HepG2 (cell line): ENCODE results near the gene ZMYM3. TPM values are rescaled to one million over a fixed set of nuclear protein-coding genes. Genes with fewer than 3 reads are reported as not detected.

Experiments
- ATAC-seq: fragments of 200-7000 bp; cut with Tn5 transposase; 3 replicates; pipeline ENCODE4 v1.9.1; 2020; ENCODE audit warnings: mild to moderate bottlenecking, moderate library complexity
- BruUV-seq: library from RNA; stranded (reverse); fragments of 400-500 nt; replicated peaks from 2 replicates; lab custom pipeline; 2021; lab: Mats Ljungman, UMichigan
- CTCF ChIA-PET: fragments of 300-600 bp; formaldehyde crosslinking; extraction: SDS; loops from one replicate; lab custom pipeline; 2021; ENCODE audit warnings: low total read pairs, inconsistent platforms, low intra/inter-chr PET ratio; lab: Yijun Ruan, JAX
- POLR2A ChIA-PET: fragments of 350-600 bp; sonication (Branson Sonifier 250); formaldehyde crosslinking; loops from one replicate; lab custom pipeline; 2020; ENCODE audit warnings: antibody characterized with exemption, inconsistent platforms; lab: Yijun Ruan, JAX
- DNase-seq: peaks from one replicate; pipeline ENCODE4 v3.0.0-alpha.2; 2015; ENCODE audit warnings: low spot score
- FAIRE-seq: peaks from 3 replicates; lab custom pipeline; 2011; peaks lifted over from hg19 to GRCh38; lab: Jason Lieb, UNC
- H2AFZ ChIP-seq: one replicate; pipeline ENCODE4 v1.6.1; 2011; ENCODE audit warnings: low read length, inconsistent platforms
- H3K27ac ChIP-seq: fragments of 300-600 bp; 3 replicates; pipeline ENCODE4 v1.8.0; 2011; ENCODE audit warnings: mixed run types, mild to moderate bottlenecking, mixed read lengths, low read length, inconsistent platforms; ENCODE audit not compliant: insufficient read depth; ENCODE audit errors: extremely low read length
- H3K27me3 ChIP-seq, 2 experiments: fragments of 200-600 bp in 1 of 2; 2 replicates in 1 of 2; 3 replicates in 1 of 2; pipeline versions ENCODE4 v1.6.0 to v1.8.0; 2011; ENCODE audit warnings: low read length in 2 of 2, mild to moderate bottlenecking in 2 of 2, moderate library complexity in 2 of 2, inconsistent platforms in 1 of 2; ENCODE audit not compliant: insufficient read depth in 2 of 2, control insufficient read depth in 1 of 2
- H3K36me3 ChIP-seq, 2 experiments: fragments of 200-600 bp in 1 of 2; replicated peaks in 1 of 2; 2 replicates in 1 of 2; 3 replicates in 1 of 2; pipeline versions ENCODE4 v1.5.1 to v1.8.0; 2011; ENCODE audit warnings: low read length in 2 of 2, inconsistent platforms in 1 of 2; ENCODE audit not compliant: insufficient read depth in 2 of 2, control insufficient read depth in 1 of 2
- H3K4me1 ChIP-seq: 2 replicates; pipeline ENCODE4 v1.5.1; 2012; ENCODE audit warnings: low read length, inconsistent platforms; ENCODE audit not compliant: insufficient read depth
- H3K4me2 ChIP-seq: 2 replicates; pipeline ENCODE4 v1.6.0; 2011; ENCODE audit warnings: low read depth, low read length, inconsistent platforms
- H3K4me3 ChIP-seq, 3 experiments: fragments of 200-600 bp in 1 of 3; sonication (generic), shearing (Covaris generic) in 1 of 3; replicated peaks in 1 of 3; 2 replicates each; pipeline ENCODE4 v1.5.1; 2011 to 2016; ENCODE audit warnings: low read length in 3 of 3, inconsistent platforms in 2 of 3, low read depth in 2 of 3, mild to moderate bottlenecking in 2 of 3, control low read depth in 1 of 3, mixed read lengths in 1 of 3; ENCODE audit not compliant: insufficient read depth in 1 of 3
- H3K79me2 ChIP-seq: one replicate; pipeline ENCODE4 v1.6.1; 2011; ENCODE audit warnings: low read length, inconsistent platforms; ENCODE audit not compliant: insufficient read depth
- H3K9ac ChIP-seq: 2 replicates; pipeline ENCODE4 v1.6.0; 2011; ENCODE audit warnings: mild to moderate bottlenecking, low read depth, low read length, inconsistent platforms; ENCODE audit not compliant: insufficient read depth
- H3K9me3 ChIP-seq: 2 replicates; pipeline ENCODE4 v1.5.1; 2012; ENCODE audit warnings: mild to moderate bottlenecking, low read length
- H4K20me1 ChIP-seq: 2 replicates; pipeline ENCODE4 v1.6.0; 2011; ENCODE audit warnings: inconsistent platforms, mild to moderate bottlenecking, low read length, moderate library complexity; ENCODE audit not compliant: insufficient read depth
- HDAC6 ChIP-seq: fragments of 200-600 bp; sonication (generic); IDR thresholded peaks from 2 replicates; pipeline ENCODE4 v1.7.0; 2017; ENCODE audit warnings: mild to moderate bottlenecking, antibody characterized with exemption, low read length, low read depth
- PRDM15 ChIP-seq: sonication (generic); formaldehyde crosslinking; IDR thresholded peaks from 2 replicates; pipeline ENCODE4 v1.4.0; 2020; ENCODE audit warnings: missing genetic modification reagents
- REXO4 ChIP-seq: sonication (generic); formaldehyde crosslinking; IDR thresholded peaks from 2 replicates; pipeline ENCODE4 v1.8.0; 2022; ENCODE audit warnings: missing genetic modification reagents, mild to moderate bottlenecking, borderline replicate concordance
- ZNF598 ChIP-seq: sonication (generic); formaldehyde crosslinking; IDR thresholded peaks from 2 replicates; pipeline ENCODE4 v1.5.1; 2020; ENCODE audit warnings: mild to moderate bottlenecking, missing genetic modification reagents, borderline replicate concordance
- WGBS: methylation state at CpG from one replicate; pipeline ENCODE4 v1.1.6; 2017; ENCODE audit warnings: low lambda C conversion rate; 5-methylcytosine and 5-hydroxymethylcytosine counted together
- in situ Hi-C: cut with HindIII; loops from 2 replicates; pipeline ENCODE4 v1.10.0; 2017; ENCODE audit warnings: low pct_unique_long_range_greater_than_20kb; ENCODE audit not compliant: extremely low pct_ligation_motif_present
- intact Hi-C: fragments of 100-400 bp; cut with micrococcal nuclease; formaldehyde crosslinking; loops from one replicate; pipeline ENCODE4 v1.10.0; 2022; ENCODE audit not compliant: unreplicated experiment
- polyA plus RNA-seq, 8 experiments: library from polyadenylated mRNA; depleted of rRNA in 3 of 8; stranded (reverse) in 7 of 8; unstranded in 1 of 8; fragments of >200 nt; fragmentation: Illumina TruSeq in 4 of 8; extraction: Trizol in 4 of 8; gene quantifications; 2 replicates each; pipeline versions ENCODE4 v1.2.1 to v1.2.3, GENCODE V29; 2011 to 2016; ENCODE audit warnings: low read depth in 4 of 8, missing spikeins in 1 of 8, mixed read lengths in 1 of 8; ENCODE audit not compliant: insufficient read depth in 1 of 8
- total RNA-seq, 5 experiments: library from RNA; depleted of rRNA; stranded (reverse); fragments of >200 nt; fragmentation: Illumina TruSeq; extraction: Trizol; gene quantifications; 2 replicates each; pipeline ENCODE4 v1.2.3, GENCODE V29; 2016; ENCODE audit warnings: low read depth in 1 of 5

The ZMYM3 gene
- total and polyA plus RNA-seq, 2 of the 13 experiments (the other 11 are each of a cell fraction or from before 2014, with no cell fraction given), result 26.4 to 35.4 TPM

DNA sequence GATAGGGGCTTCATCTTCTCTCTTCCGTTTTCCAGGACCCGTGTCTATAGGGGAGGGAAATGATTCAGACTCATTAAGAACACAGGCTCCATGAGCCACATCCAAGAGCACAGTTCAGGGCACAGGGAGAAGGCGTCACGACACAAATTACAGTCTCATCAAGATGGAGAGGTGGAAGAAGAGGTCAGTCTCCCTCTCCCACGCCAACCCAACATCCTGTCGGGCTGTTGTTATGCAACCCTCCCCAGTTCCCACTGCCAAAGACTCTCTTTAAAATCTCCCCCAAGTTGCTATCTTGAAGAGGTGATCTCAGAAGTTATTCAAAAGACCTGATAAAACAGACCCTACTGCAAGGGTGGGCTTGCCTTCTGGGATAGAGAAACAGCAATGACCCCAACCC lies 12.6 kb downstream of the ZMYM3 start:
- no peak overlapping the region for H3K4me3 ChIP-seq
- POLR2A ChIA-PET, result no interaction called here
- no peak overlapping the region for H3K4me2 ChIP-seq
- in situ Hi-C loops, result no loop called here
- no peaks in the 10 kb centered on the region for H4K20me1 ChIP-seq
- no peaks in the 10 kb centered on the region for H3K79me2 ChIP-seq
- ATAC-seq, result no peak
- H2AFZ ChIP-seq, result no peak overlapping the region
- H3K9ac ChIP-seq, result no peak overlapping the region
- TF ChIP-seq ZNF598 (CRISPR knock-in tag), result no peak
- TF ChIP-seq REXO4 (CRISPR knock-in tag), result no peak
- TF ChIP-seq PRDM15 (CRISPR knock-in tag), result no peak
- no peak for TF ChIP-seq HDAC6
- TF ChIP-seq, all 625 proteins: peak for 0
- peaks cover 8 to 36% of the 10 kb centered on the region in 2 experiments for H3K36me3 ChIP-seq
- no peaks in the 10 kb centered on the region; the same call in 1 of the 2 replicates for H3K4me1 ChIP-seq
- DNase-seq (no peak), FAIRE-seq (no peak)
- H3K27ac ChIP-seq, result no peak overlapping the region
- CTCF ChIA-PET, result no interaction called here
- BruUV-seq, result no TSS peak
- H3K27me3 ChIP-seq, result no peaks in the 10 kb centered on the region
- 97% methylated on average over 5 of the region's 6 CpGs for WGBS
- intact Hi-C loops, result no loop called here
- H3K9me3 ChIP-seq, result no peaks in the 10 kb centered on the region
